NCI-H526 (cell line): ENCODE measurements around the gene SRSF8.
"Not testable (repeated sequence)": the region's sequence is repeated elsewhere in the genome, so short reads cannot be mapped to it uniquely, and the experiment has no call there.

ENCODE experiments used
- DNase-seq, 2 experiments: peaks; one replicate each; lab custom pipeline; 2025; lab: John Stamatoyannopoulos, UW

Gene SRSF8

DNA sequence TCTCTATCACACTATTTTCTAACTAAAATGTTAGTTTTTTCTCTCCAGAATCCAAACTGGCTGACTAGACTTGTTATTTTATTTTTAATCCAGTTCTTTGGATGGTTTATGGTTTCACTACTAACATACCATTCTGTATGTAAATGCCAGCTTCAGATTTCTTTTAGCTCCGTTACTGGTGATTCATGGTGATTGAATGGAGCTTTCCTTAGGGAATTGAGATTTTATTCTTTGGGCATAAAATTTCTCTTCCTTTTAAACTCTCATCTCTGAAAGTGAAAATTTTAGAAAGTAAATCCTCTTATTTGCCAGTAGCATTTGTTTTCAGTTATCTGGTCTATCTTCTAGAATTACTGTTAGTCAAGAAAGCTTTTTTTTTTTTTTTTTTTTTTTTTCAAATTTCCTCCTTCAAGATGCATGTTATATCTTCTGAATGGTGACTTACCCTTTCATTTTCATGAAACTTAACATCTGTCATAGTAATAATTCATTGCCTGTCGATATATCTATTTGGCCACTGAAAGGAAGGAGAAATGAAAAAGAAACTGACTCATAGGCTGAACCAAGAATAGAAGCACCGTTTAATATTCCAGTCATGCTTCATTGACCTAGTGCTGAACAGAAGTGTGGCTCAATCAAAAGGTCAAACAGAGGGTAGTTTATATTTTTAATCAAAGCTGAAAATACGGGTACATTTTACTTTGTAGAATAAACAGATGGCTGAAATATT is 29.3 kb downstream of the SRSF8 start:
- DNase-seq, result no peak

DNA sequence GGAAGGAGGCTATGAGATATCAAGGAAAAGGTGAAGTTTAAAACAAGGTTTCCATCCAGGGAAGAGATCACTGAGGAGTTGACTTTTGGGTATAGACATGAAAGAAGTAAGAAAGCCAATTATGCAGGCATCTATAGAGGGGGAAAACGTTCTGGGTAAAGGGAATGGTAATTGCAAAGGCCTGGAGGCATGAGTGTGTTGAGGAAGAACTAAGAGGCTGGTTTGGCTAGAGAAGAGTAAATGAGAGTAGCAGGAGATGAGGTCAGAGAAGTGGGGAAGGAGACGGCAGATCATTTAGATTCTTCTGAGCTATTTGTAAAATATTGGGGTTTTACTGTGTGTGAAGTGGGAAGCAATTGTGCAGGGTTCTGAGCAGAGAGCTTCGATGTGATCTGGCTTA is 30.5 kb downstream of the SRSF8 start:
- no peak for DNase-seq

DNA sequence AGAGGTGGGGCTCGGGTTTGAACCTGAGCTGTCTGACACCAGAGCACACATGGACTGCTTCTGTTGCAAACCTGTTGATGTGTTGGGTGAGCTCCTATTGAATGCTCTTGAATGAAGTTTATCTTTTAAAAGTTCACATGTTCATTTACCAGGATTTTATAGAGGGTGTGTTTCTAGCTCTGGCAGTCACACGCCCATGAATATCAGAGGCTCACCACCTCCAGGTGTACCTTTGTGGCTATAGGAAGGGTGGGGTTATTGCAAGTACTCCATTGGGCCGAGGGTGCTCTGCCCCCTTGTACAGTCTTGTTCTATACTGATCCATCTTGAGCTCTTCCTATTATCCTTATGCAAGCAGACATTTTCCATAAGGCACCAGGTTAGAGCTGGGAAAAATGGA is 32.1 kb downstream of the SRSF8 start:
- DNase-seq, result no peak

DNA sequence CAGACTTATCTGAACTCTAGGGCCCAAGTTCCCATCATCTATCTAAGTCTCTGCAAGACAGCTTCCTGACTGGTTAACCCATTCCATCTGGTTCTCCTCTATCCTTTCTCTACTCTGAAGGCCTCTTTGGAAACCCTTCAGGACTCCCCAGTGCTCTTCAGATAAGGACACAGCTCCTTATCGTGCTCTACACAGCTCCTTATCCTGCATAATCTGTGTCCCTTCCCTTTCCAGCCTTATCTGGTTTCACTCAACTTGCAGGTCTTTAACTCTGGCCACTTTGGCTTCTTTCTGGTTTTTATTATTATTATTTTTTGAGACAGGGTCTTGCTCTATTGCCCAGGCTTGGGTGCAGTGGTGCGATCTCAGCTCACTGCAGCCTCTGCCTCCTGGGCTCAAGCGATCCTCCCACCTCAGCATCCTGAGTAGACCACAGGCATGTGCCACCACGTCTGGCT is 33.5 kb downstream of the SRSF8 start:
- DNase-seq, result no peak

DNA sequence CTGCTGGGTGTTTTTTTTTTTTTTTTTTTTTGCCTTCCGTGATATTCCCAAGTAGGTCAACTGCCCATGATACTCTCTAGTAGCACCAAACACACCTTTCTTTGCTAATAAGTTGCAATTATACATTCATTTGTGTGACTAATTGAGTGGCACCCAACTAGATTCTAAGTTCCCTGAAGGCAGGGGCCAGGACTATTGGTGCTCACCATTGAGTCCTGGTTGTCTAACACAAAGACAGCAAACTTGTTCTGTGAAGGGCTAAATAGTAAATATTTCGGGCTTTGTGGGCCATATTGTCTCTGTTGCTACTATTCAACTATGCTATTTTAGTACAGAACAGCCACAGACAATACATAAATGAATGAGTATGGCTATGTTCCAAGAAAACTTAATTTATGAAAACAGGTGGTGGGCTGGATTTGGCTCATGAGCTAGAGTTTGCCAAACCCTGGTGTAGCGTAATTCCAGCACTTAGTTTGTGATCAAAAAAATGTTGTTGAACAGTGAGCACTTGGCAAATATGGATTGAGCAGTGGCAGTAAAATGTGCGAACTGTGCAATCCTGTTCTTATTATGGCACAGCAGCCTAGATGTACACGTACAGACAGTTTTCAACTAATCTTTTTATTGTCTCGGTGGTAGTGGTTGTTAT is 34.3 kb downstream of the SRSF8 start:
- no peak for DNase-seq

DNA sequence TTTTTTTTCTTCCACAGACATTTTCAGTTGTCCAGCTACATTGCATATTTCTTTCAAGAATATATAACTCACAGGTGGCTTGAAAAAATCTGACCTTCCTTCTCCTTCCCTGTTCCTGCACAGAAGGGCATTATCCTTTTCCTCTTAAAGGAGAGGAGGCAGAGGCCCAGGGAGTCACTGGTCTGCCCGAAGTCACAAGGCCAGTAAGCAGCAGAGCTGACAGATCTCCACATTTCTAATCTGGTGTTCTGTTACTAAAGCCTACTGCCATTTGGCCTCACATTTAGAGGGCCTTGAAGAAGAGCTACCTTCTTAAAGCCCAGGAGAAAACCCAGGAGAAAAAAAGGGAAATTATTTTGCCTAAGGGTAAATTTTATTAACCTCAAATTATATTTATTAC is 35.2 kb downstream of the SRSF8 start:
- no peak for DNase-seq

DNA sequence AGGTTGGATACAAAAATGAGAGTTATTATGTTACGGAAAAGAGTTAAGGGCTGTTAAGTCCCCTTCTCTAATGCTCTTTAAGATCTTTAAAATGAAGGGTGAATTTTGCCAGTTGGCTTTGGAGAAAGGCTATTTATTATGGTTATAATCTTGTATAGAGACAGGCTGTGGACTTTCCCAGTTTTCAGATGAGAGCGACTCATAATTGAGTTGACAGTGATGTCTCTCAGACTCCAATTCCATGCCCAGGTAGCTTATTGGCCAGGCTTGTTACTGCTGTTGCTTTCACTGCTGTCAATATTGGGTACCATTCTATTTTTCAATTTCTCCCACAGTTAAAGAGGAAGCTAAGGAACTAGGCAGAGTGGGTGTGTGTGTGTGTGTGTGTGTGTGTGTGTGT is 36.0 kb downstream of the SRSF8 start:
- no peak for DNase-seq

DNA sequence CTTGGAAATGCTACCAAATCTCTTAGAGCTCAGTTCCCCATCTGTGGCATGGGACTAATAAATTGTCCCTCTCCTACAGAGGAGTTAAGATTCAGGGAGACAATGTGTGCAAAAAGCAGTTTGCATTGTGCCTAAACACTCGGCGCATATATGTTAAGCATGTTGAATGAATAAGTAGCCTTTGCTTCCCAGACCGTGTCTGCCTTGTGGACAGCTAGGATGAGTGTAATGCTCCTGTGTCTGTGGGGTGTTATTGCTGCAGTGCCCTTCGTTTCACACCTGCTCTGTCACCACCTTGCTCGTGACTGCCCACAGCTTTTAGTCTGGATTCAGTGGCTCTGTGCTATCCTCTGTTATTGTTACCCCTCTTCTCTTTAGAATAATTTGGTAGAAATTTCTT is 37.0 kb downstream of the SRSF8 start:
- no peak for DNase-seq

DNA sequence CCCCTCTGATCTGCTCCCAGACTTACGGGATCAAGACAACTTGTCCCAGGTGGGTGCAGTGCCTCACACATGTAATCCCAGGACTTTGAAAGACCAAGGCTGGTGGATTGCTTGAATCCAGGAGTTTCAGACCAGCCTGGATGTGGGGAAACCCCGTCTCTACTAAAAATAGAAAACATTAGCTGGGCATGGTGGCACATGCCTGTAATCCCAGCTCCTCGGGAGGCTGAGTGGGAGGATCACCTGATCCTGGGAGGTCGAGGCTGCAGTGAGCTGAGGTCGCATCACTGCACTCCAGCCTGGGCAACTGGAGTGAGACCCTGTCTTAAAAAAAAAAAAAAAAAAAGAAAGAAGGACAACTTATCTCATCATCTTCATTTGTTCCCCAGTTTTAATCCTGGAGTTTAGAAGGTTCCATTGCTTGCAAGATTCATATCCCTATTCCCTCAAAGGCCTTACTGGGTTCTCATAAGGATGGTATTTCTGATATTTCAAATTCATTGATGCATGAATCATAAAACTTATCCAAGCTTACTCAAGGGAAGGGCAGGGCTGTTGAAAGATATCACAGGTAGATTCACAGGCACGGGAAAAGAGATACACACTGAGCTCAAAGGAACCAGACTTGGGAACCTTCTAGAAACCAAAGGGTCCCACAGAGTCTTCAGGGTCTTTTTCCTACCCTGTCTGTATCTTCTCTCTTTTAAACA is 37.6 kb downstream of the SRSF8 start:
- DNase-seq, result no peak

DNA sequence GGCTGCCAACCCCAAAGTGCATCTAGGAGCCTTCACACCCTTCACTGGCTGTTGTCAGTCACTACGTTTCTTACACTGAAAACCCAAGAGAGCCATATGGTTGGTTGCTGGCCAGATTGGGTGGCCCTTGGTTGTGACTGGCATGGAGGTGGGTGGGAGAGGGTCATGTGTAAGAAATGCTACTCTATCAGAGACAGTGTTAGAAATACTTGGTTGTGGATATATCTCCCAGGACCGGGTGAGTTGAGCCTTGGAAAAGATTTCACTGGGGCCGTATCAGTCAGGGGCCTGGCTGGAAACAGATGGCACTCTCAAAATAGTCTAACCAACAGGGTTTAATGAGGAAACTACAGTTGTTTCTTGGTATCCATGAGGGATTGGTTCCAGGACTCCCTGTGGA is 38.1 kb downstream of the SRSF8 start:
- DNase-seq, result no peak

DNA sequence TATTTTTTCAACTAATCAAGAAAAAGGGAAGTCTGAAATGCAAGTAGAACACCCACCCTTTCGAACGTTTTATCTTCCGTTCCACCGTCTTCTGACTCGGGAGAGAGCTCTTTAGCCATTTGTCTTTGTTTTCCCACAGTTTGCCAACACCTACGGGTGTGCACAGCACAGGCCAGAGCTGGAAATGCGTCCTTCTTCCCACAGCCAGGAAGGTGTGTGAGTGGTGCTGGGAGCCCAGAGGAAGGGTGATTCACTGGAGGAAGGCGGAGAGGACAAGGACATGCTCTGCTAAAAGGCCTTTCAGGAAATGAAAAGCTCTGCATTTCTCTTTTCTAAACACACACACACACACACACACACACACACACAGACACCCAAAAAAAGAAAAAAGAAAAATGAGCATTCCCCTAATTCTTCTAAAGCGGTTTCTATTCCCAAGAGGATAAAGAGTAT is 41.5 kb downstream of the SRSF8 start:
- DNase-seq, result no peak

DNA sequence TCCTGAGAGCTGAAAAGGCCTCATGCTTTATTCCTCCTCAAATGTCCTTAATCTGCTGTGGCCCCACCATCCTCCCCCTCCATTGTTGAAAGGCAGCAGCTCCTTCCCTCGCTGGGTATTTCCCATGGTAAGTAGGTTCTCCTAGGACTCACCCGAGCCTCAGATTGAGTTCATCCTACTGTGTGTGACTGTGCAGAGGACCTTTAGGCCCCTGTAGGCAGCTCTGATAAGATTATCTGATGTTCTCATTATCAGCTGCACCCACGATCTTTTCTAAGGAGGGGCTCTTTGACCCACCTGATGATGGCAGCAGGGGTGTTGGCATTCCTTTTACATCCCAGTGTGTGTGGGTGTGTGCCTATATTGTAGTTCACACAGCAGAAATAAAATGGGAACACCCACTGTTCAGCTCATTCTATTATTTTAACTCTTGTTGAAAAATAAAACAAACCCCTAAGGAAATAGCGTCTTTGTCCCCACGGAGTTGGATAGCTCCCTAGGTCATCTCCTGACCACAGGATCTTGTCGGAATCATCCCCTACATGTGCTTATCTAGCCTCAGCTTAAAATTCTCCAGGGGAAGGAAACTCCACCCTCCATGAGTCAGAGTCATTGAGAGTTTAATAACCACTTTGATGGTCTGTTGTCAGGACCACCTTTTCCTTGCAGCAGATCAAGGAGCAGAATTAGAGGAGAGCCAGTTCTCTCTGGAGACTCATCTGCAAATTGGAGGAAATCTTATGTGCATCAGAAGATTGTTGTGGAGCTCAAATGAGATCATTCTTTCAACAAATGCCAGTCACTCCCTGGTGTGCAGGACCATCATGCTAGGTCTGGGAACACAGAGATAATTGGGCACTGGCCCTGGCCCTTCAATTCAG is 42.2 kb downstream of the SRSF8 start:
- DNase-seq, result no peak

DNA sequence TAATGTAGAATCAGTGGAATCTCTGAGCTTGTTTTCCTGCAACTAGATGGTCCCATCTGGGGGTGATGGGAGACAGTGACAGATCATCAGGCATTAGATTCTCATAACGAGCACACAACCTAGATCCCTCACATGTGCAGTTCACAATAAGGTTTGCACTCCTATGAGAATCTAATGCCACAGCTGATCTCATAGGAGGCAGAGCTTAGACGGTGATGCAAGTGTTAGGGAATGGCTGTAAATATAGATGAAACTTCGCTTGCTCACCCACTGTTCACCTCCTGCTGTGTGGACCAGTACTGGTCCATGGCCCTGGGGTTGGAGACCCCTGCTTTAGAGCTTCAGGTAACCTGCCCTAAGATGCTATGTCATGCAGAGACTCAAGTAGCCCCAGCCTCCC is 44.8 kb downstream of the SRSF8 start:
- not testable (repeated sequence) for DNase-seq

DNA sequence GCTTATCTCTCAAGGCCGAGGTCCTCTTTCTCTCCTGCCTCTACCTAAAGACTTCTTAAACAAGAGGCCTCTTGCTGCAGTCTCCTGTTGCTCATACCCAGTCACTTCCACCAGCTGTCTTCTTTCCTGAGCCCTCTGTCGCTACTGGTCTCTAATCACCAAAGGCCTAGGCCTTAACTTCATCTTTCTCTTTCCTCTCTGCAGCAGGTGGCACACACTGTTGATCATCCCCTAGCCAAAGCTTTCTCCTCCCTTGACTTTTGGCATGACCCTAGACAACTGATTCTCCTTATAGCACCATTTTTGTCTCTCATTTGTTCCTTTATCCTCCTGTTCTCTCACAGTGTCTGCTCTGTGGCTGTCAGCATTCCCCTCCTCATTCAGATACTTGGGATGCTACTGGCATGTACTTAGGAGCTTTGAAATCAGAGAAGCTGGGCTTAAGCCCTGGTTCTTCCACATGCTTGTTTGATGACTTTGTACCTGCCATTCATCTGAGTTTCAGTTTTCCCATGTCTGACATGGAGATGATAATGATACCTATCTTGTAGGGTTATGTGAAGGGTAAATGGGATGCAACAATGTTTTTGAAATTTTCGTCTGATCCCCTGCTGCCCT is 45.3 kb downstream of the SRSF8 start:
- DNase-seq, result no peak

DNA sequence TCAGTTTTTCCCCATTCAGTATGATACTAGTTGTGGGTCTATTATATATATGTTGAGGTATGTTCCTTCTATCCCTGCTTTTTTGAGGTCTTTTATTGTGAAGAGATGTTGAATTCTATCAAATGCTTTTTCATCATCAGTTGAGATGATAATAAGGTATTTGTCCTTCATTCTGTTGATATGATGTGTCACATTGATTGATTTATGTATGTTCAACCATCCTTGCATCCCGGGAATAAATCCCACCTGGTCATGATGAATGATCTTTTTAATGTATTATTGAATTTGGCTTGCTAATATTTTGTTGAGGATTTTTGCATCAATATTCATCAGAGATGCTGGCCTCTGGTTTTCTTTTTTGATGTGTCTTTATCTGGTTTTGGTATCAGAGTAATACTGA is 48.9 kb downstream of the SRSF8 start:
- no peak for DNase-seq

DNA sequence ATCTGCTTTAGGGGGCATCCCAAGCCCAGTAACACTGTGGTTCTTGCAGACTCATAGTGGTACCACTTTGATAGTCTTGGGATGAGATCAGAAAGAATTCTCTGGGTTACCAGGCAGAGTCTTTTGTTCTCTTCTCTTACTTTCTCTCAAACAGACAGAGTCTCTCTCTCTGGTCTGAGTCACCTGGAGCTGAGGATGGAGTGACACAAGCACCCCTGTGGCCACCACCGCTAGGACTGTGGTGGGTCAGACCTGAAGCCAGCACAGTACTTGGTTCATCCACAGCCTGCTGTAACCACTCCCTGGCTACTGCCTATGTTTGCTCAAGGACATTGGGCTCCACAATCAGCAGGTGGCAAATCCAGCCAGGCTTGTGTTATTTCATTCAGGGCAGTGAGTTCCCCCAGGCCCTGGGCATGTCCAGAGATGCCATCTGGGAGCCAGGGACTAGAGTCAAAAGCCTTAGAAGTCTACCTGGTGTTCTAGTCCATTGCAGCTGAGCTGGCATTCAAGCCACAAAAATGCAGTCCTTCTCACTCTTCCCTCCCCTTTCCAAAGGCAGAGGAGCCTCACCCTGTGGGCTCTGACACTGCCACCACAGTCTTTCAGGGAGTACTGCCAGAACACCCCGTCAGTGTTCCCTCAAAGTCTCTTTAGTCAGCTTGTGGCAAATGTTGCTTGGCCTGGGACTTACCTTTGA is 52.8 kb downstream of the SRSF8 start:
- DNase-seq, result no peak
